Measurements from ENCODE around the gene VWA1. TPM values are rescaled to one million over a fixed set of nuclear protein-coding genes. Genes with fewer than 3 reads are reported as not detected.
"Not testable (repeated sequence)": the region's sequence is repeated elsewhere in the genome, so short reads cannot be mapped to it uniquely, and the experiment has no call there.

Gene VWA1
- total RNA-seq, 1 donor from 2014 or later, result 56.9 TPM

DNA sequence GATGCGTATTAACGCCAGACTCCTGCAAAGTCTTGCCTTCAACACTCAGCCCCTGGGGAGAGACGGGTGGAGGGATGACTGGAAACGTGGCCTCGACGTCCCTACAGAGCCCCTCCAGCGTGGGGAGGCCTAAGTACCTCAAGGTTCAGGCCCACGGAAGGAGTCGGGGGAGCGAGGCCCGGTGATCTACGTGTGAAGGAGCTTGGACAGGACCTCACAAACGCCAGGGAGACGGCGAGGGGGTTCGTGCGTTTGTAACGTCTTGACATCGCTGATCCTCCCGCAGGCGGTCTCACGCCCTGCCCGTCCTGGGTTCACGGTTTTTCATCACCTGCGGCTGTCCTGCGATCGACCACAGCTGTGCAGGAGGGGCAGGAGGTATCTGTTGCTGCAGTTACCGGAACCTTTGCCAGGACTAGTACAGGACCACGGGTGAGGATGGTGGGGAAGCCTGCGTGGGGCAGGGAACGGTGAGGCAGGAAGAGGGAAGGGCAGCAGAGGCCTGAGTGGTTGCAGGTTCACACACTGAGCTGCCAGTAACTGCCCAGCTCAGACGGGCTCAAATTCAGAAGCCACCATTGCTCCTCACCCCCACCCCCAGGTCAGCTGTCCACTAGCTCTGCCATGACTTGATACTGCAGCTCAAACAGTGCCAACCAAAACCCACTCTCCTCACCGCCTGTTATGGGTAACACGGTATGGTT is 35.5 kb upstream of the VWA1 start:
- Mint-ChIP-seq H3K36me3 (ENCODE audit: unreplicated experiment) (no peaks in the 10 kb centered on the region), H3K4me3 (ENCODE audit: unreplicated experiment) (peak overlapping the region; percentile 93), H3K9me3 (ENCODE audit: unreplicated experiment) (peaks cover 26% of the 10 kb centered on the region), H3K27ac (ENCODE audit: unreplicated experiment) (peak overlapping the region; percentile 75), H3K4me1 (ENCODE audit: low read depth, unreplicated experiment) (peaks cover 8% of the 10 kb centered on the region), H3K27me3 (ENCODE audit: unreplicated experiment) (peaks cover 3% of the 10 kb centered on the region)
- DNase-seq, result no peak
- TF ChIP-seq, protein P1, sequence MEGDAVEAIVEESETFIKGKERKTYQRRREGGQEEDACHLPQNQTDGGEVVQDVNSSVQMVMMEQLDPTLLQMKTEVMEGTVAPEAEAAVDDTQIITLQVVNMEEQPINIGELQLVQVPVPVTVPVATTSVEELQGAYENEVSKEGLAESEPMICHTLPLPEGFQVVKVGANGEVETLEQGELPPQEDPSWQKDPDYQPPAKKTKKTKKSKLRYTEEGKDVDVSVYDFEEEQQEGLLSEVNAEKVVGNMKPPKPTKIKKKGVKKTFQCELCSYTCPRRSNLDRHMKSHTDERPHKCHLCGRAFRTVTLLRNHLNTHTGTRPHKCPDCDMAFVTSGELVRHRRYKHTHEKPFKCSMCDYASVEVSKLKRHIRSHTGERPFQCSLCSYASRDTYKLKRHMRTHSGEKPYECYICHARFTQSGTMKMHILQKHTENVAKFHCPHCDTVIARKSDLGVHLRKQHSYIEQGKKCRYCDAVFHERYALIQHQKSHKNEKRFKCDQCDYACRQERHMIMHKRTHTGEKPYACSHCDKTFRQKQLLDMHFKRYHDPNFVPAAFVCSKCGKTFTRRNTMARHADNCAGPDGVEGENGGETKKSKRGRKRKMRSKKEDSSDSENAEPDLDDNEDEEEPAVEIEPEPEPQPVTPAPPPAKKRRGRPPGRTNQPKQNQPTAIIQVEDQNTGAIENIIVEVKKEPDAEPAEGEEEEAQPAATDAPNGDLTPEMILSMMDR (IDR thresholded peaks at IDR 0.05; ENCODE audit: partially characterized antibody, unreplicated experiment), result no peak

DNA sequence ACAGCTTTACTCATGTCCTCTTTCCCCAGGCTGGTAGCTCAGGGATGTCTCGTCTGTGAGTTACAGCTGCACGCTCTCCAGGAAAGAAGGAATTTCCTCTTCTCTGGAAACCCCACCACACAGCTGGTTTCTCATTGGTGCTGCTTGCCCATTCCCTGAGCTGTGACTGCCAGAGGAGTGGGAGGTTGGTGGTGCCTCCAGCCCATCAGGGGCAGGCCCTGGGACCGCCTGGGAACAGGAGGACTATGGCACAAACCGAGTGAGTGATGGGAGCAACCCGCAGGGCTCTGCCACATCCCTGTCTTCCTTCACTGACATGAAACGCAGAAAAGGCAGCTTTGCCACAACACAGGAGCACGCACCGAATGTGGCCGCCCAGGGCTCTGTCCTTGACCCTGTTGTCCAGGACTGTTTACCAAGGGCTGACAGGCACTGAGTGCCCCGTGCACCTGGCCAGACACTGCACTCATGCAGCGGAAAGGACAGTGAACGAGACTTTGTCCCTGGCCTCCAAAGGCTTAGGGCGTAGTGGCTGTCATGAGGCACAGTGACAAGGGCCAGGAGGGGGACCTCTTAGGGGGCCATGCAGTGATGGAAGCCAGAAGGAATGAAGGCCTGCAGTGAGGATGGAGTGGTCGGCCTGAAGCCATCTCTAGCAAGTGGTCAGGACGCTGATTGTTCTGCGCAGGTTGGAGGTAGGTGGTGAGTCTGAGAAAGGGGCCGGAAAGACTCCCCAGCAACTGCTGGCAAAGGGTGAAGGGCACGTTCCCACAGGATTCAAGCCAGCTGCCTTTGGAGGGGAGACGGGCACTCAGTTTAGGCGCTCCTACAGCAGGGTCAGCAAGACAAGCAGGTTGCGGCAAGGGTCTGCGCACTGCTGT is 34.7 kb upstream of the VWA1 start:
- DNase-seq, result no peak
- Mint-ChIP-seq H3K4me3 (ENCODE audit: unreplicated experiment) (peak overlapping the region; percentile 93), H3K27ac (ENCODE audit: unreplicated experiment) (peak overlapping the region; percentile 75), H3K27me3 (ENCODE audit: unreplicated experiment) (peaks cover 3% of the 10 kb centered on the region), H3K36me3 (ENCODE audit: unreplicated experiment) (no peaks in the 10 kb centered on the region), H3K4me1 (ENCODE audit: low read depth, unreplicated experiment) (peaks cover 4% of the 10 kb centered on the region), H3K9me3 (ENCODE audit: unreplicated experiment) (peaks cover 22% of the 10 kb centered on the region)
- TF ChIP-seq, protein P1 (IDR thresholded peaks at IDR 0.05; ENCODE audit: partially characterized antibody, unreplicated experiment), result no peak

DNA sequence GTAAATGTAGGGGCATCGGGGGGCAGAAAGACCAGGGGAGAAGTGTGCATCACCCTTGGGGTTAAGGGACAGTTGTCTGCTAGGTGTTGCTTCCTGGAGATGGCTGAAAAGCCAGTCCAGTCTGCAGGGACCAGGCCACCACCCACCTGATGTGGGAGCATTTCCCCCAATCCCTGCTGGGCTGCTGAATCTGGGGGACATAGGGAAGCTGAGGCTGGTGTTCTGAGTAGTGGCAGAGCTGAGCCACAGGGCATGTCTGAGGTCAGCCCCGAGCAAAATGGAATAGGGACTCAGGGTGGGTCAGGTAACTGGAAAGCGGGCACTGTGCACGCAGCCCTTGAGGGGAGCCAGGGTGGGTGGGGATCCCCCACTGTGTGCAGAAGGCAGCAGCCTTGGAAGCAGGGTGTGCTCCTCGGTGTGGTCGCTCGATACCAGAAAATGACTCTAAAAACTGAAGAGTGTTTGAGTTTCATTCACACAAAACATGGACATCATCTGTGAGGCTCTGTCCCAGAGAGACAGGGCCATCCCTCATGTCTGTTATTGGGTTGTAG is 34.0 kb upstream of the VWA1 start:
- Mint-ChIP-seq H3K36me3 (ENCODE audit: unreplicated experiment) (no peaks in the 10 kb centered on the region), H3K4me1 (ENCODE audit: low read depth, unreplicated experiment) (peaks cover 5% of the 10 kb centered on the region), H3K4me3 (ENCODE audit: unreplicated experiment) (peak overlapping the region; percentile 69), H3K9me3 (ENCODE audit: unreplicated experiment) (peaks cover 24% of the 10 kb centered on the region), H3K27ac (ENCODE audit: unreplicated experiment) (peak overlapping the region; percentile 17), H3K27me3 (ENCODE audit: unreplicated experiment) (peaks cover 3% of the 10 kb centered on the region)
- DNase-seq, result no peak
- TF ChIP-seq, protein P1 (IDR thresholded peaks at IDR 0.05; ENCODE audit: partially characterized antibody, unreplicated experiment), result no peak

DNA sequence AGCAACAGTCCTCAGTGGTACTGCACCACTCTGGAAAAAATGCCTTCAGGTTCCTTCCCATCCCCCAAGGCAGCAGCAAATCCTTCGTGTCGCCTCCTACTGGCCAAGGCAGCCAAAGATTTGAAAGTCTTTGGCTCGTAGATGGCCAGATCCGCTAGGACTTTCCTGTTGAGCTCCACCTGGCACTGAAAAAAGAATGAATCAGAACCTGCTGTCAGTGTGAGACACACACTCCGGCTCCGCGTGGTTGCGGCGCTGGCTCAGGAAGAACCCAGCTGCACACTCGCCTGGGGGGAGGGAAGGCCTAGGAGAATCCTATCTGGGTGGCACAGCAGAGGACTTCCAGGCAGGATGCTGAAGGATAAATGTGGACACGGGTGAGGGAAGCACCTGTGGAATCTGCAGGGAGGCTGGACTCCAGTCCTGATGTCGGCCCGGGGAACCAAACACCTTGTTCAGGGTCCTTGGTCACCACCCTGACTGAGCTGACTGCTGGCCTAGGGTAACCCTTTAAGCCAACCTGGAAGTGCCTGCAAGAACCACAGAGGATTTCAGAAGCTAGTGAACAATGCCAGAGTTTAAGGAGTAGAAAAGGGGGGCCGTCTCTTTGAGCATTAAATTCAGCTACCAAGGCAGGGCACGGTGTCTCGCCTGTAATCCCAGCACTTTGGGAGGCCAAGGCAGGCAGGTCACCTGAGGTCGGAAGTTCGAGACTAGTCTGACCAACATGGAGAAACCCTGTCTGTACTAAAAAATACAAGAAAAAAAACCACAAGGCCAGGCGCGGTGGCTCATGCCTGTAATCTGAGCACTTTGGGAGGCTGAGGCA is 33.2 kb upstream of the VWA1 start:
- Mint-ChIP-seq H3K4me1 (ENCODE audit: low read depth, unreplicated experiment) (peaks cover 5% of the 10 kb centered on the region), H3K27ac (ENCODE audit: unreplicated experiment) (peak overlapping the region; percentile 10), H3K4me3 (ENCODE audit: unreplicated experiment) (peak overlapping the region; percentile 52), H3K9me3 (ENCODE audit: unreplicated experiment) (peaks cover 24% of the 10 kb centered on the region), H3K36me3 (ENCODE audit: unreplicated experiment) (no peaks in the 10 kb centered on the region), H3K27me3 (ENCODE audit: unreplicated experiment) (peaks cover 5% of the 10 kb centered on the region)
- TF ChIP-seq, protein P1 (IDR thresholded peaks at IDR 0.05; ENCODE audit: partially characterized antibody, unreplicated experiment), result peak; percentile 47
- peak; percentile 66 for DNase-seq

DNA sequence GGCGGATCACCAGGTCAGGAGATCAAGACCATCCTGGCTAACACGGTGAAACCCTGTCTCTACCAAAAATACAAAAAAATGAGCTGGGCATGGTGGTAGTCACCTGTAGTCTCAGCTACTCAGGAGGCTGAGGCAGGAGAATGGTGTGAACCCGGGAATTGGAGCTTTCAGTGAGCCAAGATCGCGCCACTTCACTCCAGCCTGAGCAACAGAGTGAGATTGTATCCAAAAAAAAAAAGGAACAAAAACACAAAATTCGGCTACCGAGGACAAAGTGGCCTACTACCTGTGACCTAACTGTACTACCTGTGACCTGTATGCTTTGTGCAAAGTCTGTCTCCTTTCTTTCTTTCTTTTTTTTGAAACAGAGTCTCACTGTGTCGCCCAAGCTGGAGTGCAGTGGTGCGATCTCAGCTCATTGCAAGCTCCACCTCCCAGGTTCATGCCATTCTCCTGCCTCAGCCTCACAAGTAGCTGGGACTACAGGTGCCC is 32.5 kb upstream of the VWA1 start:
- not testable (repeated sequence) for DNase-seq; H3K4me3 Mint-ChIP-seq (ENCODE audit: unreplicated experiment); H3K27me3 Mint-ChIP-seq (ENCODE audit: unreplicated experiment); H3K4me1 Mint-ChIP-seq (ENCODE audit: low read depth, unreplicated experiment); H3K36me3 Mint-ChIP-seq (ENCODE audit: unreplicated experiment)
- Mint-ChIP-seq H3K9me3 (ENCODE audit: unreplicated experiment) (peaks cover 24% of the 10 kb centered on the region), H3K27ac (ENCODE audit: unreplicated experiment) (peak overlapping the region; percentile 70)
